ENCODE measurements around the gene RALY. TPM values are rescaled to one million over a fixed set of nuclear protein-coding genes. Genes with fewer than 3 reads are reported as not detected.

Gene RALY
- total and polyA plus RNA-seq, 10 of the 15 experiments (the other 5 are each of a cell fraction or from before 2014, with no cell fraction given): 1.2 to 246 (median 137) TPM

DNA sequence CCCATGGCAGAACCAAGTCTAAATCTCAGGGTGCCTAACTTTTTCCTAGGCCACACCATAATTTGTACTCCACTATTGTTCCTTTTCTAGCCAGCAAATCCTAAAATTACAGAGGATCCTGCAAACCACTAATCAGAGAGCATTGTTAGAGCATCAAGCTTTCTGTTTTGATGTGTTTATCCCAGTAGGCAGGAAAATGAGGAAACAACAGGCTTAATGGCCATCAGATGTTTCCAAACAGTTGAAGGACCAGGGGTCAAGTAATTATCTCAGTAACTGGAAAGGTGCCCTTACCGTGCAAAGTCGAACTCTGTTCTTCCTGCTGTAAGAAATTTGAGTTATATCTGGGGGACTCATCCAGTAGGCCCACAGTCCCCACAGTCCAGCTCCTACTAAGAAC lies 58.7 kb downstream of the RALY start:
- ChIA-PET POLR2A (no interaction called here), CTCF (interaction anchor here (1.8 kb wide), 1 partner anchor 28 kb away, joined by 3 read pairs; no protein-coding TSS in a partner anchor), RAD21 (ENCODE audit: unreplicated experiment) (no interaction called here), SMC1A (ENCODE audit: uncharacterized antibody, unreplicated experiment) (no interaction called here)
- H3K4me1 ChIP-seq (ENCODE audit: control insufficient read depth, insufficient read depth, low read length): no peaks in the 10 kb centered on the region
- H3K36me3 ChIP-seq (ENCODE audit: control insufficient read depth in 2 of 2, insufficient read depth in 2 of 2, low read length in 1 of 2): peaks cover 0 to 2% of the 10 kb centered on the region in 2 experiments; a peak in 3 of 4 replicates
- ATAC-seq (no peak), FAIRE-seq (no peak), DNase-seq (ENCODE audit: low read depth, low spot score) (no peak)
- no peak overlapping the region for H3K9ac ChIP-seq (ENCODE audit: control insufficient read depth, insufficient read depth, low read length)
- 96% methylated on average over 2 of the region's 2 CpGs for WGBS (ENCODE audit: insufficient coverage, insufficient replicate concordance, low lambda C conversion rate, missing lambda C conversion rate)
- TF ChIP-seq SPI1 (IDR thresholded peaks at IDR 0.05; ENCODE audit: borderline replicate concordance, insufficient read depth, low read depth, low read length) (no peak), IKZF1 (conservative IDR thresholded peaks at IDR 0.05) (no peak)
- H2AFZ ChIP-seq (ENCODE audit: control insufficient read depth, low read depth, low read length): no peak overlapping the region
- H3K27ac ChIP-seq (ENCODE audit: control insufficient read depth, insufficient read depth): no peak overlapping the region
- H4K20me1 ChIP-seq (ENCODE audit: control insufficient read depth, insufficient read depth): peaks cover 4% of the 10 kb centered on the region
- H3K4me3 ChIP-seq: no peak overlapping the region
- no TSS peak for BruUV-seq (replicated peaks)
- in situ Hi-C loops (cut with MboI) (no loop called here), intact Hi-C loops (cut with micrococcal nuclease; ENCODE audit: unreplicated experiment) (no loop called here)
- peaks cover 49% of the 10 kb centered on the region for H3K79me2 ChIP-seq (ENCODE audit: control insufficient read depth, insufficient read depth, low read length)
- H3K27me3 ChIP-seq (replicated peaks in 1 of 2; ENCODE audit: control insufficient read depth in 2 of 2, insufficient read depth in 2 of 2, low read length in 1 of 2): no peaks in the 10 kb centered on the region
- no peak overlapping the region for H3K4me2 ChIP-seq (ENCODE audit: control insufficient read depth, insufficient read depth)
- no peaks in the 10 kb centered on the region for H3K9me3 ChIP-seq (replicated peaks; ENCODE audit: control insufficient read depth, insufficient read depth, low read length)

DNA sequence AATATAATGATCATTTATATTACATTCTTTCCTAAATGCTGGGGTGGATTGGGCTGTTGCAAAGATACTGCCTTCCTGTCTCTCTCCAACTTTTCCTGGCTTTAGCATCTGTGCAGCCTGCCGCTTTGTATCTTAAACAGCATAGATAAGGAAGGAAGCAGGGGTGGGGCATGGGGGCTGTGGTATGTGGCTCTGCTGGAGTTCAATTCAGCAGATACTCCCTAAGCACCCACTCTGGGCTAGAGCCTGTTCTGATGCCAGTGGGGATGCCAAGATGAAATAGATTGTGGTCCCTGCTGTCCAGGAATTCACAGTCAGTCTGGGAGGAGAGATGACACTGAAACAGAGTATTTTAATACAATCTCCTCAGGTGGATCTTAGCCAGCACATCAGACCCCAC lies 61.6 kb downstream of the RALY start:
- ChIA-PET CTCF (no interaction called here), POLR2A (no interaction called here), SMC1A (ENCODE audit: uncharacterized antibody, unreplicated experiment) (interaction anchor here (1.2 kb wide), 1 partner anchor 13 kb away, joined by 4 read pairs; no protein-coding TSS in a partner anchor), RAD21 (ENCODE audit: unreplicated experiment) (no interaction called here)
- in situ Hi-C loops (cut with MboI): no loop called here
- Histone ChIP-seq H3K4me2 (ENCODE audit: control insufficient read depth, insufficient read depth) (no peak overlapping the region), H3K27ac (ENCODE audit: control insufficient read depth, insufficient read depth) (no peak overlapping the region), H3K79me2 (ENCODE audit: control insufficient read depth, insufficient read depth, low read length) (peaks cover 56% of the 10 kb centered on the region), H4K20me1 (ENCODE audit: control insufficient read depth, insufficient read depth) (peaks cover 10% of the 10 kb centered on the region), H3K27me3 (replicated peaks in 1 of 2; ENCODE audit: control insufficient read depth in 2 of 2, insufficient read depth in 2 of 2, low read length in 1 of 2) (no peaks in the 10 kb centered on the region), H3K4me1 (ENCODE audit: control insufficient read depth, insufficient read depth, low read length) (peaks cover 3% of the 10 kb centered on the region; the same call in 1 of the 2 replicates), H3K9me3 (replicated peaks; ENCODE audit: control insufficient read depth, insufficient read depth, low read length) (no peaks in the 10 kb centered on the region), H3K4me3 (no peak overlapping the region), H2AFZ (ENCODE audit: control insufficient read depth, low read depth, low read length) (no peak overlapping the region), H3K9ac (ENCODE audit: control insufficient read depth, insufficient read depth, low read length) (no peak overlapping the region), H3K36me3 (ENCODE audit: control insufficient read depth in 2 of 2, insufficient read depth in 2 of 2, low read length in 1 of 2) (peaks cover 1 to 4% of the 10 kb centered on the region in 2 experiments; a peak in 3 of 4 replicates)
- FAIRE-seq (no peak), DNase-seq (ENCODE audit: low read depth, low spot score) (no peak), ATAC-seq (no peak)
- intact Hi-C loops (cut with micrococcal nuclease; ENCODE audit: unreplicated experiment): no loop called here
- 54% methylated on average over 1 of the region's 1 CpG for WGBS (ENCODE audit: insufficient coverage, insufficient replicate concordance, low lambda C conversion rate, missing lambda C conversion rate)
- TF ChIP-seq ZNF622 (IDR thresholded peaks at IDR 0.05): no peak
- TF ChIP-seq SUZ12 (IDR thresholded peaks at IDR 0.05; ENCODE audit: unreplicated experiment): no peak
- TF ChIP-seq SP1 (IDR thresholded peaks at IDR 0.05; ENCODE audit: low read depth, low read length): no peak
- TF ChIP-seq MEF2A (IDR thresholded peaks at IDR 0.05; ENCODE audit: insufficient read depth, low read depth, low read length): no peak
- no peak for TF ChIP-seq NR2C1 (IDR thresholded peaks at IDR 0.05)
- TF ChIP-seq ZNF24 (IDR thresholded peaks at IDR 0.05): no peak
- TF ChIP-seq, protein P1, sequence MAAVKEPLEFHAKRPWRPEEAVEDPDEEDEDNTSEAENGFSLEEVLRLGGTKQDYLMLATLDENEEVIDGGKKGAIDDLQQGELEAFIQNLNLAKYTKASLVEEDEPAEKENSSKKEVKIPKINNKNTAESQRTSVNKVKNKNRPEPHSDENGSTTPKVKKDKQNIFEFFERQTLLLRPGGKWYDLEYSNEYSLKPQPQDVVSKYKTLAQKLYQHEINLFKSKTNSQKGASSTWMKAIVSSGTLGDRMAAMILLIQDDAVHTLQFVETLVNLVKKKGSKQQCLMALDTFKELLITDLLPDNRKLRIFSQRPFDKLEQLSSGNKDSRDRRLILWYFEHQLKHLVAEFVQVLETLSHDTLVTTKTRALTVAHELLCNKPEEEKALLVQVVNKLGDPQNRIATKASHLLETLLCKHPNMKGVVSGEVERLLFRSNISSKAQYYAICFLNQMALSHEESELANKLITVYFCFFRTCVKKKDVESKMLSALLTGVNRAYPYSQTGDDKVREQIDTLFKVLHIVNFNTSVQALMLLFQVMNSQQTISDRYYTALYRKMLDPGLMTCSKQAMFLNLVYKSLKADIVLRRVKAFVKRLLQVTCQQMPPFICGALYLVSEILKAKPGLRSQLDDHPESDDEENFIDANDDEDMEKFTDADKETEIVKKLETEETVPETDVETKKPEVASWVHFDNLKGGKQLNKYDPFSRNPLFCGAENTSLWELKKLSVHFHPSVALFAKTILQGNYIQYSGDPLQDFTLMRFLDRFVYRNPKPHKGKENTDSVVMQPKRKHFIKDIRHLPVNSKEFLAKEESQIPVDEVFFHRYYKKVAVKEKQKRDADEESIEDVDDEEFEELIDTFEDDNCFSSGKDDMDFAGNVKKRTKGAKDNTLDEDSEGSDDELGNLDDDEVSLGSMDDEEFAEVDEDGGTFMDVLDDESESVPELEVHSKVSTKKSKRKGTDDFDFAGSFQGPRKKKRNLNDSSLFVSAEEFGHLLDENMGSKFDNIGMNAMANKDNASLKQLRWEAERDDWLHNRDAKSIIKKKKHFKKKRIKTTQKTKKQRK (IDR thresholded peaks at IDR 0.05; ENCODE audit: low read depth, low read length): no peak
- no peak for TF ChIP-seq RELA (IDR thresholded peaks at IDR 0.05; ENCODE audit: borderline replicate concordance, partially characterized antibody)
- TF ChIP-seq ASH2L (IDR thresholded peaks at IDR 0.05; ENCODE audit: borderline replicate concordance, low read depth): no peak
- no peak for TF ChIP-seq CREM (IDR thresholded peaks at IDR 0.05; ENCODE audit: low read depth)
- no peak for TF ChIP-seq EZH2 (IDR thresholded peaks at IDR 0.05; ENCODE audit: borderline replicate concordance, control insufficient read depth, low read depth, low read length)
- no peak for TF ChIP-seq RBBP5 (conservative IDR thresholded peaks at IDR 0.05)
- TF ChIP-seq, protein P2, sequence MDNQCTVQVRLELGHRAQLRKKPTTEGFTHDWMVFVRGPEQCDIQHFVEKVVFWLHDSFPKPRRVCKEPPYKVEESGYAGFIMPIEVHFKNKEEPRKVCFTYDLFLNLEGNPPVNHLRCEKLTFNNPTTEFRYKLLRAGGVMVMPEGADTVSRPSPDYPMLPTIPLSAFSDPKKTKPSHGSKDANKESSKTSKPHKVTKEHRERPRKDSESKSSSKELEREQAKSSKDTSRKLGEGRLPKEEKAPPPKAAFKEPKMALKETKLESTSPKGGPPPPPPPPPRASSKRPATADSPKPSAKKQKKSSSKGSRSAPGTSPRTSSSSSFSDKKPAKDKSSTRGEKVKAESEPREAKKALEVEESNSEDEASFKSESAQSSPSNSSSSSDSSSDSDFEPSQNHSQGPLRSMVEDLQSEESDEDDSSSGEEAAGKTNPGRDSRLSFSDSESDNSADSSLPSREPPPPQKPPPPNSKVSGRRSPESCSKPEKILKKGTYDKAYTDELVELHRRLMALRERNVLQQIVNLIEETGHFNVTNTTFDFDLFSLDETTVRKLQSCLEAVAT (IDR thresholded peaks at IDR 0.05): no peak
- no TSS peak for BruUV-seq (replicated peaks)

All from GM12878 (cell line).